NCI-H2171 (cell line): ENCODE measurements around the gene OR4D1.
"Not testable (repeated sequence)": the region's sequence is repeated elsewhere in the genome, so short reads cannot be mapped to it uniquely, and the experiment has no call there.

Experiments
- DNase-seq: peaks from one replicate; lab custom pipeline; 2025; lab: John Stamatoyannopoulos, UW

OR4D1 gene

GRCh38 chr17:58147930-58148434 lies at the start of gene OR4D1:
TSS of gene OR4D1 (plus strand) at chr17:58148384. CDS start at chr17:58155154, 6,770 bp downstream.
- no peak for DNase-seq

- DNase-seq: no peak
Measured at GRCh38 chr17:58100506-58100905, 47.7 kb upstream of the OR4D1 start.

GRCh38 chr17:58101898-58102297 lies 46.3 kb upstream of the OR4D1 start:
- DNase-seq: not testable (repeated sequence)

- DNase-seq: no peak
Measured at GRCh38 chr17:58105093-58105492, 43.1 kb upstream of the OR4D1 start.

GRCh38 chr17:58107306-58107705 lies 40.9 kb upstream of the OR4D1 start:
- DNase-seq: no peak

GRCh38 chr17:58109197-58109596 lies 39.0 kb upstream of the OR4D1 start:
- no peak for DNase-seq

- DNase-seq: no peak
Measured at GRCh38 chr17:58110012-58110411, 38.2 kb upstream of the OR4D1 start.

GRCh38 chr17:58111676-58112075 lies 36.5 kb upstream of the OR4D1 start:
- no peak for DNase-seq

GRCh38 chr17:58112970-58113631 lies 35.1 kb upstream of the OR4D1 start:
- peak; percentile 55 for DNase-seq

GRCh38 chr17:58113947-58114346 lies 34.2 kb upstream of the OR4D1 start:
- no peak for DNase-seq

- DNase-seq: no peak
Measured at GRCh38 chr17:58117382-58117781, 30.8 kb upstream of the OR4D1 start.

GRCh38 chr17:58119491-58119890 lies 28.7 kb upstream of the OR4D1 start:
- no peak for DNase-seq

GRCh38 chr17:58120195-58120822 lies 27.9 kb upstream of the OR4D1 start:
- no peak for DNase-seq

- DNase-seq: peak; percentile 63
Measured at GRCh38 chr17:58121925-58122324, 26.3 kb upstream of the OR4D1 start.

- no peak for DNase-seq
Measured at GRCh38 chr17:58127846-58128245, 20.3 kb upstream of the OR4D1 start.

GRCh38 chr17:58132697-58133096 lies 15.5 kb upstream of the OR4D1 start:
- DNase-seq: not testable (repeated sequence)

- no peak for DNase-seq
Measured at GRCh38 chr17:58136669-58137279, 11.4 kb upstream of the OR4D1 start.

- no peak for DNase-seq
Measured at GRCh38 chr17:58141505-58141904, 6.7 kb upstream of the OR4D1 start.

GRCh38 chr17:58143335-58143734 lies 4.8 kb upstream of the OR4D1 start:
- not testable (repeated sequence) for DNase-seq

GRCh38 chr17:58144801-58145200 lies 3.4 kb upstream of the OR4D1 start:
- no peak for DNase-seq

GRCh38 chr17:58148609-58149008 lies 425 bp downstream of the OR4D1 start:
- no peak for DNase-seq

- no peak for DNase-seq
Measured at GRCh38 chr17:58150394-58150793, 2.2 kb downstream of the OR4D1 start.

GRCh38 chr17:58153046-58153445 lies 4.9 kb downstream of the OR4D1 start:
- DNase-seq: no peak
